Stimulated activated CD8-positive, alpha-beta memory T cell treated with anti-CD3 and anti-CD28 coated beads, Interleukin-12 subunit alpha, Interleukin-12 subunit beta, amount 100 ng/mL, for 24 hours (primary cell): ENCODE data around the gene TGFBRAP1.
"Not testable (repeated sequence)": the region's sequence is repeated elsewhere in the genome, so short reads cannot be mapped to it uniquely, and the experiment has no call there.

Experiments used
- DNase-seq: peaks from one replicate; pipeline ENCODE4 v3.0.0-alpha.2; 2020; ENCODE audit errors: extremely low read depth

The TGFBRAP1 gene

GRCh38 chr2:105274046-105274445 is 55.5 kb downstream of the TGFBRAP1 start:
- DNase-seq, result no peak

GRCh38 chr2:105272176-105272575 is 57.4 kb downstream of the TGFBRAP1 start:
- no peak for DNase-seq

GRCh38 chr2:105271393-105272045 is 58.0 kb downstream of the TGFBRAP1 start:
- no peak for DNase-seq

GRCh38 chr2:105269426-105269825 is 60.1 kb downstream of the TGFBRAP1 start:
- no peak for DNase-seq

- DNase-seq, result no peak
Observed at GRCh38 chr2:105262651-105263091, 66.9 kb downstream of the TGFBRAP1 start.

GRCh38 chr2:105261061-105261460 is 68.5 kb downstream of the TGFBRAP1 start:
- no peak for DNase-seq

GRCh38 chr2:105258835-105259350 is 70.6 kb downstream of the TGFBRAP1 start:
- DNase-seq, result no peak

GRCh38 chr2:105257981-105258380 is 71.6 kb downstream of the TGFBRAP1 start:
- DNase-seq, result no peak

- DNase-seq, result no peak
Observed at GRCh38 chr2:105256431-105257047, 73.0 kb downstream of the TGFBRAP1 start.

GRCh38 chr2:105255979-105256378 is 73.6 kb downstream of the TGFBRAP1 start:
- no peak for DNase-seq

GRCh38 chr2:105254531-105255210 is 74.9 kb downstream of the TGFBRAP1 start:
- no peak for DNase-seq

- no peak for DNase-seq
Observed at GRCh38 chr2:105252271-105252670, 77.3 kb downstream of the TGFBRAP1 start.

GRCh38 chr2:105251016-105251648 is 78.4 kb downstream of the TGFBRAP1 start:
- not testable (repeated sequence) for DNase-seq

GRCh38 chr2:105249891-105250290 is 79.6 kb downstream of the TGFBRAP1 start:
- no peak for DNase-seq

GRCh38 chr2:105249181-105249580 is 80.4 kb downstream of the TGFBRAP1 start:
- no peak for DNase-seq

GRCh38 chr2:105248316-105249070 is 81.0 kb downstream of the TGFBRAP1 start:
- DNase-seq, result no peak

GRCh38 chr2:105244451-105244850 is 85.1 kb downstream of the TGFBRAP1 start:
- DNase-seq, result no peak

- no peak for DNase-seq
Observed at GRCh38 chr2:105243961-105244360, 85.6 kb downstream of the TGFBRAP1 start.

- no peak for DNase-seq
Observed at GRCh38 chr2:105242286-105242993, 87.1 kb downstream of the TGFBRAP1 start.

- DNase-seq, result no peak
Observed at GRCh38 chr2:105241443-105241842, 88.1 kb downstream of the TGFBRAP1 start, which contains the start of gene GPR45. Gene GPR45 (plus strand): TSS chr2:105241743. CDS start chr2:105241859, 116 bp downstream.

- DNase-seq, result no peak
Observed at GRCh38 chr2:105239924-105240323, 89.6 kb downstream of the TGFBRAP1 start.
